HepG2 (cell line): ENCODE data around the gene NTM. TPM values are rescaled to one million over a fixed set of nuclear protein-coding genes. Genes with fewer than 3 reads are reported as not detected.

ENCODE experiments used
- ATAC-seq: fragments of 200-7000 bp; cut with Tn5 transposase; 3 replicates; pipeline ENCODE4 v1.9.1; 2020; ENCODE audit warnings: mild to moderate bottlenecking, moderate library complexity
- BruUV-seq: library from RNA; stranded (reverse); fragments of 400-500 nt; replicated peaks from 2 replicates; lab custom pipeline; 2021; lab: Mats Ljungman, UMichigan
- CTCF ChIA-PET: fragments of 300-600 bp; formaldehyde crosslinking; extraction: SDS; loops from one replicate; lab custom pipeline; 2021; ENCODE audit warnings: low total read pairs, inconsistent platforms, low intra/inter-chr PET ratio; lab: Yijun Ruan, JAX
- POLR2A ChIA-PET: fragments of 350-600 bp; sonication (Branson Sonifier 250); formaldehyde crosslinking; loops from one replicate; lab custom pipeline; 2020; ENCODE audit warnings: antibody characterized with exemption, inconsistent platforms; lab: Yijun Ruan, JAX
- DNase-seq: peaks from one replicate; pipeline ENCODE4 v3.0.0-alpha.2; 2015; ENCODE audit warnings: low spot score
- FAIRE-seq: peaks from 3 replicates; lab custom pipeline; 2011; peaks lifted over from hg19 to GRCh38; lab: Jason Lieb, UNC
- H2AFZ ChIP-seq: one replicate; pipeline ENCODE4 v1.6.1; 2011; ENCODE audit warnings: low read length, inconsistent platforms
- H3K27ac ChIP-seq: fragments of 300-600 bp; 3 replicates; pipeline ENCODE4 v1.8.0; 2011; ENCODE audit warnings: mixed run types, mild to moderate bottlenecking, mixed read lengths, low read length, inconsistent platforms; ENCODE audit not compliant: insufficient read depth; ENCODE audit errors: extremely low read length
- H3K27me3 ChIP-seq, 2 experiments: fragments of 200-600 bp in 1 of 2; 2 replicates in 1 of 2; 3 replicates in 1 of 2; pipeline versions ENCODE4 v1.6.0 to v1.8.0; 2011; ENCODE audit warnings: low read length in 2 of 2, mild to moderate bottlenecking in 2 of 2, moderate library complexity in 2 of 2, inconsistent platforms in 1 of 2; ENCODE audit not compliant: insufficient read depth in 2 of 2, control insufficient read depth in 1 of 2
- H3K36me3 ChIP-seq, 2 experiments: fragments of 200-600 bp in 1 of 2; replicated peaks in 1 of 2; 2 replicates in 1 of 2; 3 replicates in 1 of 2; pipeline versions ENCODE4 v1.5.1 to v1.8.0; 2011; ENCODE audit warnings: low read length in 2 of 2, inconsistent platforms in 1 of 2; ENCODE audit not compliant: insufficient read depth in 2 of 2, control insufficient read depth in 1 of 2
- H3K4me1 ChIP-seq: 2 replicates; pipeline ENCODE4 v1.5.1; 2012; ENCODE audit warnings: low read length, inconsistent platforms; ENCODE audit not compliant: insufficient read depth
- H3K4me2 ChIP-seq: 2 replicates; pipeline ENCODE4 v1.6.0; 2011; ENCODE audit warnings: low read depth, low read length, inconsistent platforms
- H3K4me3 ChIP-seq, 3 experiments: fragments of 200-600 bp in 1 of 3; sonication (generic), shearing (Covaris generic) in 1 of 3; replicated peaks in 1 of 3; 2 replicates each; pipeline ENCODE4 v1.5.1; 2011 to 2016; ENCODE audit warnings: low read length in 3 of 3, inconsistent platforms in 2 of 3, low read depth in 2 of 3, mild to moderate bottlenecking in 2 of 3, control low read depth in 1 of 3, mixed read lengths in 1 of 3; ENCODE audit not compliant: insufficient read depth in 1 of 3
- H3K79me2 ChIP-seq: one replicate; pipeline ENCODE4 v1.6.1; 2011; ENCODE audit warnings: low read length, inconsistent platforms; ENCODE audit not compliant: insufficient read depth
- H3K9ac ChIP-seq: 2 replicates; pipeline ENCODE4 v1.6.0; 2011; ENCODE audit warnings: mild to moderate bottlenecking, low read depth, low read length, inconsistent platforms; ENCODE audit not compliant: insufficient read depth
- H3K9me3 ChIP-seq: 2 replicates; pipeline ENCODE4 v1.5.1; 2012; ENCODE audit warnings: mild to moderate bottlenecking, low read length
- H4K20me1 ChIP-seq: 2 replicates; pipeline ENCODE4 v1.6.0; 2011; ENCODE audit warnings: inconsistent platforms, mild to moderate bottlenecking, low read length, moderate library complexity; ENCODE audit not compliant: insufficient read depth
- AHR ChIP-seq: IDR thresholded peaks from 2 replicates; pipeline ENCODE4 v1.6.1; 2018; ENCODE audit warnings: missing genetic modification reagents, missing compliant biosample characterization
- DPF2 ChIP-seq: sonication (generic); formaldehyde crosslinking; IDR thresholded peaks from 2 replicates; pipeline ENCODE4 v1.4.0; 2020; ENCODE audit warnings: mild to moderate bottlenecking, low read depth, missing genetic modification reagents, borderline replicate concordance
- FOSL2 ChIP-seq: sonication (generic); formaldehyde crosslinking; IDR thresholded peaks from 2 replicates; pipeline ENCODE4 v1.4.0; 2020; ENCODE audit warnings: missing genetic modification reagents
- FOXK1 ChIP-seq: sonication (generic); formaldehyde crosslinking; IDR thresholded peaks from 2 replicates; pipeline ENCODE4 v1.4.0; 2020; ENCODE audit warnings: low read depth, missing genetic modification reagents, borderline replicate concordance
- HMG20A ChIP-seq: IDR thresholded peaks from 2 replicates; pipeline ENCODE4 v1.6.1; 2016; ENCODE audit warnings: borderline replicate concordance
- HOXA5 ChIP-seq: sonication (generic); formaldehyde crosslinking; IDR thresholded peaks from 2 replicates; pipeline ENCODE4 v1.4.0; 2020; ENCODE audit warnings: missing genetic modification reagents
- MAZ ChIP-seq, 2 experiments: sonication (generic) in 1 of 2; formaldehyde crosslinking in 1 of 2; IDR thresholded peaks; 2 replicates each; pipeline versions ENCODE4 v1.5.0 to v1.6.1; 2012 to 2020; ENCODE audit warnings: low read depth in 2 of 2, mild to moderate bottlenecking in 2 of 2, borderline replicate concordance in 1 of 2, improper control_type of control experiment in 1 of 2, low read length in 1 of 2, missing genetic modification reagents in 1 of 2, moderate library complexity in 1 of 2
- MEIS1 ChIP-seq: sonication (generic); formaldehyde crosslinking; IDR thresholded peaks from 2 replicates; pipeline ENCODE4 v1.9.0; 2021; ENCODE audit warnings: mild to moderate bottlenecking, missing genetic modification reagents, moderate library complexity, borderline replicate concordance
- MTF2 ChIP-seq: sonication (generic); formaldehyde crosslinking; IDR thresholded peaks from 2 replicates; pipeline ENCODE4 v1.5.0; 2020; ENCODE audit warnings: missing genetic modification reagents, borderline replicate concordance
- MXD4 ChIP-seq: IDR thresholded peaks from 2 replicates; pipeline ENCODE4 v1.6.1; 2016; ENCODE audit warnings: mild to moderate bottlenecking, missing biosample characterization, missing genetic modification reagents
- PITX1 ChIP-seq: sonication (generic); formaldehyde crosslinking; IDR thresholded peaks from 2 replicates; pipeline ENCODE4 v1.5.1; 2020; ENCODE audit warnings: mild to moderate bottlenecking, missing genetic modification reagents
- RAD21 ChIP-seq: fragments of 450-650 bp; formaldehyde crosslinking; IDR thresholded peaks from 2 replicates; pipeline ENCODE4 v1.5.0; 2020; ENCODE audit warnings: mild to moderate bottlenecking
- ZC3H13 ChIP-seq: sonication (generic); formaldehyde crosslinking; IDR thresholded peaks from 2 replicates; pipeline ENCODE4 v1.8.1; 2023; ENCODE audit warnings: mild to moderate bottlenecking, missing genetic modification reagents, moderate library complexity
- ZC3H4 ChIP-seq: sonication (generic); formaldehyde crosslinking; IDR thresholded peaks from 2 replicates; pipeline ENCODE4 v1.4.0; 2020; ENCODE audit warnings: missing genetic modification reagents, borderline replicate concordance
- ZNF569 ChIP-seq: sonication (generic); formaldehyde crosslinking; IDR thresholded peaks from 2 replicates; pipeline ENCODE4 v1.5.0; 2020; ENCODE audit warnings: mild to moderate bottlenecking, missing genetic modification reagents, moderate library complexity, borderline replicate concordance
- ZNF7 ChIP-seq: IDR thresholded peaks from 2 replicates; pipeline ENCODE4 v1.6.1; 2016; ENCODE audit warnings: missing biosample characterization, missing genetic modification reagents
- WGBS: methylation state at CpG from one replicate; pipeline ENCODE4 v1.1.6; 2017; ENCODE audit warnings: low lambda C conversion rate; 5-methylcytosine and 5-hydroxymethylcytosine counted together
- in situ Hi-C: cut with HindIII; loops from 2 replicates; pipeline ENCODE4 v1.10.0; 2017; ENCODE audit warnings: low pct_unique_long_range_greater_than_20kb; ENCODE audit not compliant: extremely low pct_ligation_motif_present
- intact Hi-C: fragments of 100-400 bp; cut with micrococcal nuclease; formaldehyde crosslinking; loops from one replicate; pipeline ENCODE4 v1.10.0; 2022; ENCODE audit not compliant: unreplicated experiment
- polyA plus RNA-seq, 8 experiments: library from polyadenylated mRNA; depleted of rRNA in 3 of 8; stranded (reverse) in 7 of 8; unstranded in 1 of 8; fragments of >200 nt; fragmentation: Illumina TruSeq in 4 of 8; extraction: Trizol in 4 of 8; gene quantifications; 2 replicates each; pipeline versions ENCODE4 v1.2.1 to v1.2.3, GENCODE V29; 2011 to 2016; ENCODE audit warnings: low read depth in 4 of 8, missing spikeins in 1 of 8, mixed read lengths in 1 of 8; ENCODE audit not compliant: insufficient read depth in 1 of 8
- total RNA-seq, 5 experiments: library from RNA; depleted of rRNA; stranded (reverse); fragments of >200 nt; fragmentation: Illumina TruSeq; extraction: Trizol; gene quantifications; 2 replicates each; pipeline ENCODE4 v1.2.3, GENCODE V29; 2016; ENCODE audit warnings: low read depth in 1 of 5
- TF ChIP-seq, protein P1 (sequence below), 2 experiments: sonication (generic) in 1 of 2; formaldehyde crosslinking in 1 of 2; IDR thresholded peaks; 2 replicates each; pipeline versions ENCODE4 v1.4.0 to v1.6.1; 2018 to 2020; ENCODE audit warnings: missing genetic modification reagents in 2 of 2, borderline replicate concordance in 1 of 2, low read depth in 1 of 2, mild to moderate bottlenecking in 1 of 2, missing biosample characterization in 1 of 2
- TF ChIP-seq, protein P2 (sequence below): sonication (generic); formaldehyde crosslinking; IDR thresholded peaks from 2 replicates; pipeline ENCODE4 v1.4.0; 2020; ENCODE audit warnings: missing genetic modification reagents, borderline replicate concordance
- TF ChIP-seq, protein P3 (sequence below), 2 experiments: fragments of 450-650 bp in 1 of 2; sonication (generic) in 1 of 2; formaldehyde crosslinking; IDR thresholded peaks; 2 replicates each; pipeline versions ENCODE4 v1.5.0 to v1.8.0; 2020 to 2022; ENCODE audit warnings: mild to moderate bottlenecking in 1 of 2, missing genetic modification reagents in 1 of 2

The NTM gene
- total and polyA plus RNA-seq, 2 of the 13 experiments (the other 11 are each of a cell fraction or from before 2014, with no cell fraction given): not detected

DNA sequence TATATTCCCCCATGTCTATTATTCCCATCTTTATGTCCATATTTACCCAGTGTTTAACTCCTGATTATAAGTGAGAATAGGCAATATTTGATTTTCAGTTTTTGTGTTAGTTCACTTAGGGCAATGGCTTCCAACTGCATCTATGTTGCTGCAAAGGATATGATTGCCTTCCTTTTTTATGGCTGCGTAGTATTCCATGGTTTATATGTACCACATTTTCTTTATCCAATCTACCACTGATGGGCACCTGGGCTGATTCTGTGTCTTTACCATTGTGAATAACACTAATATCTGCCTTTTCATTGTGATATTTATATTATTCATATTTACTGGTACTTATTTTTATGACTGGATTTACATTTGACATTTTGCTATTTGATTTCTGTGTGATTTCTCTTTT, 649.6 kb downstream of the NTM start:
- Histone ChIP-seq H3K4me2 (no peak overlapping the region), H2AFZ (no peak overlapping the region), H4K20me1 (no peaks in the 10 kb centered on the region), H3K9me3 (no peaks in the 10 kb centered on the region), H3K36me3 (no peaks in the 10 kb centered on the region), H3K27ac (no peak overlapping the region), H3K4me1 (no peaks in the 10 kb centered on the region), H3K9ac (no peak overlapping the region)
- DNase-seq (no peak), FAIRE-seq (no peak), ATAC-seq (no peak)
- CTCF ChIA-PET: no interaction called here
- BruUV-seq: no TSS peak
- 60% methylated on average over 1 of the region's 1 CpG for WGBS
- TF ChIP-seq, protein P1, sequence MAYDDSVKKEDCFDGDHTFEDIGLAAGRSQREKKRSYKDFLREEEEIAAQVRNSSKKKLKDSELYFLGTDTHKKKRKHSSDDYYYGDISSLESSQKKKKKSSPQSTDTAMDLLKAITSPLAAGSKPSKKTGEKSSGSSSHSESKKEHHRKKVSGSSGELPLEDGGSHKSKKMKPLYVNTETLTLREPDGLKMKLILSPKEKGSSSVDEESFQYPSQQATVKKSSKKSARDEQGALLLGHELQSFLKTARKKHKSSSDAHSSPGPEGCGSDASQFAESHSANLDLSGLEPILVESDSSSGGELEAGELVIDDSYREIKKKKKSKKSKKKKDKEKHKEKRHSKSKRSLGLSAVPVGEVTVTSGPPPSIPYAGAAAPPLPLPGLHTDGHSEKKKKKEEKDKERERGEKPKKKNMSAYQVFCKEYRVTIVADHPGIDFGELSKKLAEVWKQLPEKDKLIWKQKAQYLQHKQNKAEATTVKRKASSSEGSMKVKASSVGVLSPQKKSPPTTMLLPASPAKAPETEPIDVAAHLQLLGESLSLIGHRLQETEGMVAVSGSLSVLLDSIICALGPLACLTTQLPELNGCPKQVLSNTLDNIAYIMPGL (CRISPR knock-in tag; IDR thresholded peaks at IDR 0.05; ENCODE audit: borderline replicate concordance in 1 of 2, low read depth in 1 of 2): no peak
- no peak for TF ChIP-seq AHR
- no peak for TF ChIP-seq FOXK1 (CRISPR knock-in tag)
- TF ChIP-seq PITX1 (CRISPR knock-in tag): no peak
- no peak for TF ChIP-seq ZNF569
- TF ChIP-seq FOSL2: no peak
- TF ChIP-seq, protein P2, sequence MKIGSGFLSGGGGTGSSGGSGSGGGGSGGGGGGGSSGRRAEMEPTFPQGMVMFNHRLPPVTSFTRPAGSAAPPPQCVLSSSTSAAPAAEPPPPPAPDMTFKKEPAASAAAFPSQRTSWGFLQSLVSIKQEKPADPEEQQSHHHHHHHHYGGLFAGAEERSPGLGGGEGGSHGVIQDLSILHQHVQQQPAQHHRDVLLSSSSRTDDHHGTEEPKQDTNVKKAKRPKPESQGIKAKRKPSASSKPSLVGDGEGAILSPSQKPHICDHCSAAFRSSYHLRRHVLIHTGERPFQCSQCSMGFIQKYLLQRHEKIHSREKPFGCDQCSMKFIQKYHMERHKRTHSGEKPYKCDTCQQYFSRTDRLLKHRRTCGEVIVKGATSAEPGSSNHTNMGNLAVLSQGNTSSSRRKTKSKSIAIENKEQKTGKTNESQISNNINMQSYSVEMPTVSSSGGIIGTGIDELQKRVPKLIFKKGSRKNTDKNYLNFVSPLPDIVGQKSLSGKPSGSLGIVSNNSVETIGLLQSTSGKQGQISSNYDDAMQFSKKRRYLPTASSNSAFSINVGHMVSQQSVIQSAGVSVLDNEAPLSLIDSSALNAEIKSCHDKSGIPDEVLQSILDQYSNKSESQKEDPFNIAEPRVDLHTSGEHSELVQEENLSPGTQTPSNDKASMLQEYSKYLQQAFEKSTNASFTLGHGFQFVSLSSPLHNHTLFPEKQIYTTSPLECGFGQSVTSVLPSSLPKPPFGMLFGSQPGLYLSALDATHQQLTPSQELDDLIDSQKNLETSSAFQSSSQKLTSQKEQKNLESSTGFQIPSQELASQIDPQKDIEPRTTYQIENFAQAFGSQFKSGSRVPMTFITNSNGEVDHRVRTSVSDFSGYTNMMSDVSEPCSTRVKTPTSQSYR: no peak
- TF ChIP-seq HOXA5 (CRISPR knock-in tag): no peak
- TF ChIP-seq ZC3H4 (CRISPR knock-in tag): no peak
- TF ChIP-seq MAZ (IDR thresholded peaks at IDR 0.05; ENCODE audit: borderline replicate concordance, low read depth, low read length): no peak
- no peak for TF ChIP-seq MAZ (CRISPR knock-in tag; IDR thresholded peaks at IDR 0.05; ENCODE audit: low read depth)
- TF ChIP-seq DPF2 (CRISPR knock-in tag): no peak
- TF ChIP-seq MXD4: no peak
- no peak for TF ChIP-seq MEIS1 (CRISPR knock-in tag)
- TF ChIP-seq, protein P3, sequence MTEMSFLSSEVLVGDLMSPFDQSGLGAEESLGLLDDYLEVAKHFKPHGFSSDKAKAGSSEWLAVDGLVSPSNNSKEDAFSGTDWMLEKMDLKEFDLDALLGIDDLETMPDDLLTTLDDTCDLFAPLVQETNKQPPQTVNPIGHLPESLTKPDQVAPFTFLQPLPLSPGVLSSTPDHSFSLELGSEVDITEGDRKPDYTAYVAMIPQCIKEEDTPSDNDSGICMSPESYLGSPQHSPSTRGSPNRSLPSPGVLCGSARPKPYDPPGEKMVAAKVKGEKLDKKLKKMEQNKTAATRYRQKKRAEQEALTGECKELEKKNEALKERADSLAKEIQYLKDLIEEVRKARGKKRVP (CRISPR knock-in tag; IDR thresholded peaks at IDR 0.05): no peak
- TF ChIP-seq ZC3H13 (CRISPR knock-in tag): no peak
- TF ChIP-seq HMG20A (CRISPR knock-in tag): no peak
- TF ChIP-seq ZNF7 (CRISPR knock-in tag): no peak
- TF ChIP-seq RAD21: no peak
- no peak for TF ChIP-seq MTF2 (CRISPR knock-in tag)
- TF ChIP-seq, all 625 proteins: peak for 0
- POLR2A ChIA-PET: no interaction called here
- no peak overlapping the region for H3K4me3 ChIP-seq
- H3K79me2 ChIP-seq: no peaks in the 10 kb centered on the region
- 0 out of 5 replicates have a peak, but pooled peaks cover 0 to 4% of the 10 kb centered on the region in 2 experiments for H3K27me3 ChIP-seq
- intact Hi-C loops: no loop called here
- in situ Hi-C loops: loop anchor here (10.0 kb wide), 1 partner anchor 155 kb away; no protein-coding TSS in a partner anchor
